ENCODE measurements around the gene ZNF778. TPM values are rescaled to one million over a fixed set of nuclear protein-coding genes. Genes with fewer than 3 reads are reported as not detected.

ZNF778 gene
- total RNA-seq, 1 experiment from 2014 or later = 16.4 TPM

DNA sequence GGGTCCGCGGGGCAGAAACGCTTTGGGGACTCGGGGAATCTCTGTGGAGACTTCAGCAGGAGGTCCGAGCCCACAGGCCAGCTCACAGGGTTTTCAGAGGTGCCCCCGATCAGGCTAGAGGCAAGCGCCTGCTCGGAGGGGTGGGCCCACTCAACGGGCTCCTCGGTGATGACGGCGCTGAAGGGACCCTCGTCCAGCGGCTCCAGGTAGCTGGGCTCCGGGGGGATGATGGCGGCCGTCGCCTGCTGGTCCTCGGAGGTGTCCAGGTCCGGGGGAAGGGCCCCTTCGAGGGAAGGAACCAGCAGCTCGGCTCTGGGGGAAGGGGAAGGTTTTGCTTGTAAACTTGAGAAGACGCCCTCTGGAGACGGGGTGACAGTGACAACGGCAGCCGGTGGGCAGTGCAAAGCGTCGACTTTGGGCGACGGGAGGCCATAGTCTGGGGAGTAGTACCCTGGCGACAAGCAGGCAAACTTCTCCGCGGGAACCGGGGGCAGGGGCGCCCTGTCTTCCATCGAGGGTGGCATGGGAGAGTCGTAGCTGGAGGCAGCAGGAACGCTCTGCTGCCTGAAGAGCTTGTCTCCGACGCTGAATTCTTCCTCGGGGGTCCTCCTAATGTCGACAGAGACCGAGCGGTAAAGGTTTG is 63.2 kb downstream of the ZNF778 start:
- no peak overlapping the region for H3K4me3 Mint-ChIP-seq
- TF ChIP-seq, protein P1, sequence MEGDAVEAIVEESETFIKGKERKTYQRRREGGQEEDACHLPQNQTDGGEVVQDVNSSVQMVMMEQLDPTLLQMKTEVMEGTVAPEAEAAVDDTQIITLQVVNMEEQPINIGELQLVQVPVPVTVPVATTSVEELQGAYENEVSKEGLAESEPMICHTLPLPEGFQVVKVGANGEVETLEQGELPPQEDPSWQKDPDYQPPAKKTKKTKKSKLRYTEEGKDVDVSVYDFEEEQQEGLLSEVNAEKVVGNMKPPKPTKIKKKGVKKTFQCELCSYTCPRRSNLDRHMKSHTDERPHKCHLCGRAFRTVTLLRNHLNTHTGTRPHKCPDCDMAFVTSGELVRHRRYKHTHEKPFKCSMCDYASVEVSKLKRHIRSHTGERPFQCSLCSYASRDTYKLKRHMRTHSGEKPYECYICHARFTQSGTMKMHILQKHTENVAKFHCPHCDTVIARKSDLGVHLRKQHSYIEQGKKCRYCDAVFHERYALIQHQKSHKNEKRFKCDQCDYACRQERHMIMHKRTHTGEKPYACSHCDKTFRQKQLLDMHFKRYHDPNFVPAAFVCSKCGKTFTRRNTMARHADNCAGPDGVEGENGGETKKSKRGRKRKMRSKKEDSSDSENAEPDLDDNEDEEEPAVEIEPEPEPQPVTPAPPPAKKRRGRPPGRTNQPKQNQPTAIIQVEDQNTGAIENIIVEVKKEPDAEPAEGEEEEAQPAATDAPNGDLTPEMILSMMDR (conservative IDR thresholded peaks at IDR 0.05) = no peak
- no peaks in the 10 kb centered on the region for H3K4me1 Mint-ChIP-seq
- H3K23ac ChIP-seq (ENCODE audit: insufficient read length, low read depth, low read length) = no peak overlapping the region
- no peaks in the 10 kb centered on the region for H3K27me3 Mint-ChIP-seq (ENCODE audit: low read depth)
- no peak for DNase-seq
- no peaks in the 10 kb centered on the region for H4K20me1 ChIP-seq (ENCODE audit: control insufficient read depth, insufficient read depth, insufficient read length)
- H3K27me3 ChIP-seq (ENCODE audit: insufficient read depth, low read length) = no peaks in the 10 kb centered on the region
- H3K56ac ChIP-seq (ENCODE audit: insufficient read length, low read depth, low read length) = no peak overlapping the region
- H3K27ac Mint-ChIP-seq = no peak overlapping the region
- H3K14ac ChIP-seq (ENCODE audit: insufficient read depth, low read length) = no peak overlapping the region
- H3K36me3 Mint-ChIP-seq (ENCODE audit: insufficient read depth in 1 of 3, low read depth in 3 of 3) = peaks cover 15 to 37% (median 35%) of the 10 kb centered on the region in 3 experiments
- H3K18ac ChIP-seq (ENCODE audit: insufficient read length, low read depth, low read length) = no peak overlapping the region
- no peak overlapping the region for H4K91ac ChIP-seq (ENCODE audit: insufficient read length, low read depth, low read length)
- no peak overlapping the region for H3K27ac ChIP-seq (ENCODE audit: insufficient read length, low read depth, low read length)
- H3K9me3 ChIP-seq (ENCODE audit: control insufficient read depth, low read depth, low read length) = no peaks in the 10 kb centered on the region
- H2AFZ ChIP-seq (ENCODE audit: low read length) = no peak overlapping the region
- H4K5ac ChIP-seq (ENCODE audit: insufficient read length, low read depth, low read length) = no peak overlapping the region
- H2BK120ac ChIP-seq (ENCODE audit: low read depth, low read length, poor library complexity, severe bottlenecking) = no peak overlapping the region
- no CpG with 5 or more reads among the region's 44 CpGs for WGBS (ENCODE audit: extremely low coverage, insufficient read length, low lambda C conversion rate)
- no peak overlapping the region for H2BK20ac ChIP-seq (ENCODE audit: low read depth, low read length, poor library complexity, severe bottlenecking)
- H3K4me1 ChIP-seq (ENCODE audit: insufficient read depth, low read length) = no peaks in the 10 kb centered on the region
- H3K9me3 Mint-ChIP-seq = no peaks in the 10 kb centered on the region
- H2BK5ac ChIP-seq (ENCODE audit: insufficient read length, low read length) = no peak overlapping the region
- H3K79me2 ChIP-seq (ENCODE audit: insufficient read depth, low read length) = no peaks in the 10 kb centered on the region; the same call in 1 of the 2 replicates
- no peak overlapping the region for H3K4ac ChIP-seq (ENCODE audit: low read depth, low read length)
- H3K23me2 ChIP-seq (ENCODE audit: insufficient read length, low read depth, low read length, poor library complexity, severe bottlenecking) = no peaks in the 10 kb centered on the region
- H2AK5ac ChIP-seq (ENCODE audit: insufficient read length, low read length) = no peak overlapping the region
- H3T11ph ChIP-seq (ENCODE audit: low read length) = no peak overlapping the region
- H3K79me1 ChIP-seq (ENCODE audit: insufficient read depth, low read depth, low read length, poor library complexity, severe bottlenecking) = peaks cover 3% of the 10 kb centered on the region
- no peak overlapping the region for H2BK12ac ChIP-seq (ENCODE audit: insufficient read length, low read depth, low read length)
- H4K8ac ChIP-seq (replicated peaks; ENCODE audit: insufficient read length, low read depth, low read length) = no peak overlapping the region
- no peak overlapping the region for H3K4me2 ChIP-seq (ENCODE audit: insufficient read depth, insufficient read length, low read length)
- no peak overlapping the region for H3K9ac ChIP-seq (ENCODE audit: extremely low read depth, insufficient read length, low read length)
- no peak overlapping the region for H2BK15ac ChIP-seq (ENCODE audit: low read depth, low read length)
